Lung microvascular endothelial cell (primary cell): ENCODE measurements around the gene USP25. TPM values are rescaled to one million over a fixed set of nuclear protein-coding genes. Genes with fewer than 3 reads are reported as not detected.
"Not testable (repeated sequence)": the region's sequence is repeated elsewhere in the genome, so short reads cannot be mapped to it uniquely, and the experiment has no call there.

Experiments used
- DNase-seq, 2 donors: peaks; one replicate each; pipeline versions ENCODE4 v3.0.0 to v3.0.0-alpha.2; 2010; ENCODE audit warnings: low read depth in 2 of 2
- total RNA-seq: library from RNA; depleted of rRNA; stranded (reverse); fragments of >200 nt; gene quantifications from 2 replicates; pipeline ENCODE4 v1.2.1, GENCODE V29; 2014

The USP25 gene
- total RNA-seq, 1 donor from 2014 or later: 64.3 TPM

DNA sequence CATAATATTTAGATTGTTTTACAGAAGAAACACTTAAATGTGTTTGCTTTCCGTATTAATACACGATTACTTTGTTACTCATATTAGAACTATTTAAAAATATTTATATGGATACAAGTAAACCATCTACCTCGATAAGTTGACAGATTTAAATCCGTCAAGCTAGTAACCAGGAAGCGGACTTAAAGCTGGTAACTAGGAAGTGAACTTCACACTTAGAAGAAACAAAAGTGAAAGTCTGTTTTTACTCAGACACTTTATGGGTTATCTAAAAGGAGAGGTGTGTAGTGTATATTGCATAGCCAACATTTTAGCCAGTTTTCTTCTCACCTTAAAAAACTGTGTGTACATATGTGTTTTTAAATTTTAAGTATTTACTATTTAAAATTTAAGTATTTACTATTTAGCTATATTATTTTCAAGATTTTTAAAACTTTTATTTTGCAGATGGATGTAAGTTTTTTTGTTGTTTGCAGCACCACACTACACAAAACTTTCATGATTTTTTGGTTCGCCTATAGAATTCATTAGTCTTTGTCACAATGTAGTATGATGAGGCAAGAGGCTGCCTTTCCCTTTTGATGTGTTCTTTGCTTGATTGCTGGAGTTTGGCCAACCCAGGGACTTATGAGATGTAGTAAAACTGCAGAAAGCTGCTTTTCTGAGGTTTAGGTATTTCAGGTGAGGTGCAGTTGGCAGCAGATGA, 2.7 kb downstream of the USP25 start:
- DNase-seq: peak; percentile 83 to 86

DNA sequence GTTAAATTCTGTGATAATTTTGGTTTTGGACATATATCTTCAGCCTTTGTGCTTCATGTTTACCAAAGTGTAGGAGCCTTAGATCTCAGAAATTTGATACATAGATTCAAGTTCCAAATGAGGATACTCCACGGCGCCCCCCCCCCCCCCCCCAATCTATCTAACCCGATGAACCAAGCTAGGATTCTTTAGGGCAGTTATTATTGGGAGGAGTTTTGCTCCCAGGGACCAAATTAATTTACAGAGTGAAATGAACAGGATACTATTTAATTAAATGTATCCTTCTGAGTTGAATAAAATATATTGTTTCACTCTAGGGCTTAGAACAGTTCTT, 3.2 kb downstream of the USP25 start:
- no peak for DNase-seq

DNA sequence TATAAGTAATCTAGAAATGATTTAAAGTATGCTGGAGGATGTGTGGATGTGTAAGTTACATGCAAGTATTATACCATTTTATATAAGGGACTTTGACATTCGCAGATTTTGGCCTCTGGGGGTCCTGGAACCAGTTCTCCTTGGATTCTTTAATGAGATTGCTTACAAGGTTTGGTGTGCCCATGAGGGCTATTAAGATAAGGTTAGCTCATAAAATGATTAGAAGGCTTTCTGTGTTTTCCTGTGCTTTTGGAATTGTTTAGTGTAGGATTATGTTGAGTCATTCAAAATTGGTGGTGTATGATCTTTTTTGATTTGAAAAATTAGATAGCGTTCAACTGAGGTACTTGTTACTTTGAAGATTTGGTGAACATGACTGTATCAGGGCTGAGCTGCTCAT, 5.6 kb downstream of the USP25 start:
- peak in 1 of 2 donors; percentile 19 for DNase-seq

- peak; percentile 35 to 65 for DNase-seq
Observed at GRCh38 chr21:15735931-15736330, 6.1 kb downstream of the USP25 start.

DNA sequence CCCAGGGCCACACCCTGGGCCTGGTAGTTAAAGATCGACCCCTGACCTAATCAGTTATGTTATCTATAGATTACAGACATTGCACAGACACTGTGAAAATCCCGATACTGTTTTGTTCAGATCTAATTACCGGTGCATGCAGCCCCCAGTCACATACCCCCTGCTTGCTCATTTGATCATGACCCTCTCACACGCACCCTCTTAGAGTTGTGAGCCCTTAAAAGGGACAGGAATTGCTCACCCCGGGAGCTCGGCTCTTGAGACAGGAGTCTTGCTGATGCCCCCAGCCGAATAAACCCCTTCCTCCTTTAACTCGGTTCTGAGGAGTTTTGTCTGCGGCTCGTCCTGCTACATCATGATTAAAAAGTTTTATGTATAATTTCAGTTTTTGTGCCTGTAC, 9.0 kb downstream of the USP25 start:
- not testable (repeated sequence) for DNase-seq

GRCh38 chr21:15740383-15740782, 10.6 kb downstream of the USP25 start:
- no peak for DNase-seq

DNA sequence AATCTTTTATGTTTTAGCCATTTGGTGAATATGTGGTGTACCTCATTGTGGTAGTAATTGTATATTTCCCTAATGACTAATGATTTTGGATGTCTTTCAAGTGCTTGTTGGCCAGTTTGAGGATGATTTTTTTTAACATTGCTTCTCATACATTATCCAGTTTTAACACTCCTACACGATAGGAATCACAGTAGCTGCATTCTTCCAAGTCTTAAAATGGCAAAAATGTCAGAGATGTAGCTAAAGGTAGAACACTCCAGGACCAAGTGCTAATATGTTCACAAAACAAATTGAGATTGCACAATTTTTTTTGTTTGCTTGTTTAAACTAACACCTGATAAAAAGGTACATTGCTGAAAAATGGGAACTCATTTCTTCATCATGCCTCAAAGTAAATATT, 11.7 kb downstream of the USP25 start:
- DNase-seq: peak in 1 of 2 donors; percentile 34

DNA sequence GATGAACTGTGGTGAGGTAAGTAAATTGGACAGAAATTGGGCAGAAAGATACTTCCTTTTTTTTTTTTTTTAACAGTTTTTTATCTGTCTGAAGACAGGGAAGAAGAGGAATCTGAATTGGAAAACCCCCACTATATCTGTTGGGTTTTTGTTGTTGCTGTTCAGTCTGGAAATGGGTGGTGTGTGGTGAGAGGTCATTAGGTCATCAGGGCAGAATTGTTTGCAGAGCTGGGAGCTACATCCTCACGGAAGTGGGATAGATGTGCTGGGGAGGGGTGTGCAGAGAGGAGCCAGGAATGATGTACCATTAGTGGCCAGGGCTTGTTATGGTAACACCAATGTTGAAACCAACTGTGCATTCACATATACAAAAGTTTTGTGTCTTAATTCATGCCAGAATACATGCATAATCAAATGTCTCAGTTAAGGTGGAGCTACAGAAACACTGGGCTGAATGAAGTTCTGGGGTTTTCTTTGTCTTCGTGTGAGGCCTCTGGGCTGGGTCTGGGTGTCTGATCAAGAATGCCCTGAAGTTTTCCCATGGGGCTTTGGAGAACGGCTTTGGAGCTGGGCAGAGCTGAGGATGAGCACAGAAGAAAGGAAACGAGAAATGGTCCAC, 12.4 kb downstream of the USP25 start:
- DNase-seq: peak; percentile 67 to 97

DNA sequence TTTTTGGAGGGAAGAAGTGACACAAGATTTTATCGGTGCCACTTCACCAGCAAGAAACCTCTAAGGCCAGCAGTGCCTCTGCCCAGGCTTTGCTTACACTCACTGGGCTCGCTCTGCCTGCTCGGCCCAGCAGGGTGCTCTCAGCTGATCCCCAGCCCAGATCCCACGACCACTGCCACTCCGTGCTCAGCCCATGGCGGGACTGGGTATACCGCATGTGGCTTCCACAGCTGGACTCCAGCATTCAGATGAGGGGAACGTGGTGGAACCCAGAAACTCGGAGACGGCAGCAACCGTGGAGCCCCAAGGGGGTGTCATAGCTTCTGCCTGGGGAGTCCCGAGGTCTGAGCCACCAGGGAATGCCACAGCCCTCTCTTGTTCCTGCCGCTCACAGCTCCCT, 12.9 kb downstream of the USP25 start:
- DNase-seq: no peak

GRCh38 chr21:15743593-15743992, 13.8 kb downstream of the USP25 start:
- DNase-seq: no peak

DNA sequence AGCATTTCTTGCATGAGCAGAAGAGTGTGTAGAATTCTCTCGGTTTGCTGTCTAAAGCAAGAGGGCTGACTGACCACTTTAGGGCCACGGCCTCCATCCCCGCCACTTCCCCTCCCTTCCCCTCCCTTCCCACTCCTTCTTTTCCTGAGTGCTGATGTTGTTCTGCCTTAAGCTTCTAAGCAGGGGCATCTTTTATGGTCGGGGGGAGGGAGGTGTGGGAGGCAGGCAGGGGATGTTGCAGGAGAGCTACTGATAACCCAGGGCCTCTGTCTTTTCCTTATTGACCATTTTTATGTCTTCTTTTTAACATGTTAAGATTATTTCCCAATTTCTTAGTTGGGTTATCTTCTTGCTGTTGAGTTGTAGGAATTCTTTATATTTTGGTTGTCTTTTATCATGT, 15.1 kb downstream of the USP25 start:
- no peak for DNase-seq

- DNase-seq: no peak
Observed at GRCh38 chr21:15748586-15748985, 18.8 kb downstream of the USP25 start.

- peak in 1 of 2 donors; percentile 37 for DNase-seq
Observed at GRCh38 chr21:15749082-15749860, 19.5 kb downstream of the USP25 start.

- peak in 1 of 2 donors; percentile 59 for DNase-seq
Observed at GRCh38 chr21:15749861-15750159, 20.0 kb downstream of the USP25 start.

GRCh38 chr21:15751037-15751436, 21.3 kb downstream of the USP25 start:
- DNase-seq: no peak

- DNase-seq: no peak
Observed at GRCh38 chr21:15751546-15751945, 21.8 kb downstream of the USP25 start.

DNA sequence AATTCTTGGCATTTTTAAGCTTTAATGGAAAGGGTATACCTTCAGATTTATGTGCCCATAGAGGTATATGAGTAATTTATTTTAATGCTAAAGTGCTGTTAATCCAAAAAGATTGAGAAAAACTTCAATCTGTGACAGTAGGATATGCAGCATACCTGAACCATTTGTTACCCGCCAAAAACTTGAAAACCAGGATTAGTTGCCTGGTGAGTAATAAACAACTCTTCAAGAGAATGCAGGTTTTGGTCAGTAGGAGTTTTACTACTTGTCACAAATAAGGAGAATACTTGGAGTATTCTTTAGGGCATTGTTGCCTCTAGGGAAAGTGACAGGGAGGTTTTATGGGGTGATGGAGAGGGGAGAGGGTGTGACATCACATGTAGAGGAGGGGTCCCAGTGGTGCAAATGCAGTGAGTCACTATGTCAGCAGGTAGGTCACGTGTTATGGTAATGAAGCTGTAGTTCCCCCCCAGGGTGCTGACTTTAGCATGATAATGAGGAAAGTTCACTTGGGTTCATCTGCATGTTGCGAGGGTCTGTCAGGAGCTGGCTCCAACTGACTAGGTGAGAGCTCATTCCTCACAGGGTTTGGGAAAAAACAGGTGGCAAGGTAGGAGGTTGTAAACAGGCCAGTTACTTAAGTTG, 23.1 kb downstream of the USP25 start:
- no peak for DNase-seq

DNA sequence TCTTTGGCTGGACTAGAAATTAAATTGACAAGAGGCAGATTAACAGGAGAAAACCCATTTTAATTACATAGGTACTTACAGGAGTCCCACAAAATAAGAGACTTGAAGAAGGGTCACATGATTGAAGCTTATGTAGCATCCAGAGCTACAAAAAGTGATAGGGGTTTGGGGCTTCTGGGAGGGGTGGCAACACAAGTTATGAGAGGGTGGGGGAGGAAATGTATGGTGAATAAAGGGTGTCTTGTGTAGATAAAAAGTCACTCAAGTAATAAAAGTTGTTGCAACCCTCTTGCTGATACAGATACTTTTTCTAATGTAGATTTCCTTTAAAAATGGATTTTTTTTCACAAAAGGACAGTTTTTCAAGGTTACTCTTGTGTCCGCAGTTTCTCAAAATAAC, 24.0 kb downstream of the USP25 start:
- DNase-seq: no peak

DNA sequence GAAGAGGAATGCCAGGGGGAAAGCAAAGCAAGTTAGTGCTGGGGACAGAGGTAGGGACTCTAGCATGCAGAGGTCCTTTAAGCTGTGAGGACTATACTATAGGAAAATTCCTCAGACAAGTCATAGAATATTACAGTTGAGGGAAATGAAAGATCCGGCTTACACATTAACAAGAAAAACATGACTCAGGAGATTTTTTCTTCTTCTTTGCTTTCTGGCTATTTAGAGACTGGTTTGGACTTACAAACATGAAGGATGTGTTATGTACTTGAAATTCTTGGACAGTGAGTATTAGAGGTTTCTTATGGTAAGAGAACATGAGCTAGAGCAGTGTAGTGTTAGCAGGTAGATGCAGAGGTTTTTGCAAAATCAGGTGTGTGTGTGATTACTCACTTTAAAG, 24.9 kb downstream of the USP25 start:
- peak in 1 of 2 donors; percentile 53 for DNase-seq

DNA sequence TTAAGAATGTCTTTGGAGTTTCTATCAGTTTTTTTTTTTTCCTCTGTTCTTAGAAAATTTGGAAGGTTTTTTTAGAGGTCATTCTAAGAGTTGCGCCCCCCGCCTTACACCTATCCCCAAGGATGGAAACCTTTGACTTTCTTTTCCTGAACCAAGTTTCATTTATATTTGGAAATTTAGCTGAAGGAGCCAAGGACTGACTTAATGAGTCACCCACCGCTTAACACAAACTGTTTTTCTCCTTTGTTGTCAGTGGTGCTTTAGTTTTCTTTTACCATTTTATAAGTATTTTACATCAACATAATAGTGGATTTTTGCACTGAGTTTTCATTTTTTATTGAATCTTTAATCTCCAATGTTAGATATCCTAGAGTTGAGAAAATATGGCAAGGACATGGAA, 25.3 kb downstream of the USP25 start:
- peak in 1 of 2 donors; percentile 30 for DNase-seq

GRCh38 chr21:15759469-15759868, 29.7 kb downstream of the USP25 start:
- no peak for DNase-seq

- DNase-seq: no peak
Observed at GRCh38 chr21:15761507-15762100, 31.8 kb downstream of the USP25 start.
